ENCODE measurements around the gene FER1L5. TPM values are rescaled to one million over a fixed set of nuclear protein-coding genes. Genes with fewer than 3 reads are reported as not detected.

The FER1L5 gene
- total RNA-seq, 1 donor from 2014 or later: 1.0 TPM

DNA sequence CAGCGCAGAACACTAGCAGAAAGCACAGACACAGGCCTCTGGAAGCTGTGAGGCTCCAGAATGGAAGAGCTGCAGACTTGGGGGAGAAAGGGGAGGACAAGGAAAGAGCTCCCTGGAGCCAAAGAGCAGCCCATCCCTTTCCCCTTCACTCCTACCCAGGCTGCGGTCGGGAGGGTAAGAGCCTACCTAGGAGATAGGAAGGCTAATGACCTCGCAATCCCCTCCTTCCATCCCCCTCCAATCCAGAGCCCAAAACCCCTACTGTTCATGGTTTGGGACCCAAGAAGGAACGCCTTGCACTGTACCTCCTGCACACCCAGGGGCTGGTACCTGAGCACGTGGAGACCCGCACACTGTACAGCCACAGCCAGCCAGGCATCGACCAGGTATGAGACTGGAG, 57.5 kb downstream of the FER1L5 start:
- Mint-ChIP-seq H3K4me3 (ENCODE audit: unreplicated experiment) (no peak overlapping the region), H3K36me3 (ENCODE audit: low read depth, unreplicated experiment) (peaks cover 8% of the 10 kb centered on the region), H3K27ac (ENCODE audit: unreplicated experiment) (no peak overlapping the region), H3K9me3 (ENCODE audit: unreplicated experiment) (no peaks in the 10 kb centered on the region), H3K4me1 (ENCODE audit: unreplicated experiment) (peaks cover 2% of the 10 kb centered on the region), H3K27me3 (ENCODE audit: unreplicated experiment) (peaks cover 3% of the 10 kb centered on the region)
- TF ChIP-seq, protein P1, sequence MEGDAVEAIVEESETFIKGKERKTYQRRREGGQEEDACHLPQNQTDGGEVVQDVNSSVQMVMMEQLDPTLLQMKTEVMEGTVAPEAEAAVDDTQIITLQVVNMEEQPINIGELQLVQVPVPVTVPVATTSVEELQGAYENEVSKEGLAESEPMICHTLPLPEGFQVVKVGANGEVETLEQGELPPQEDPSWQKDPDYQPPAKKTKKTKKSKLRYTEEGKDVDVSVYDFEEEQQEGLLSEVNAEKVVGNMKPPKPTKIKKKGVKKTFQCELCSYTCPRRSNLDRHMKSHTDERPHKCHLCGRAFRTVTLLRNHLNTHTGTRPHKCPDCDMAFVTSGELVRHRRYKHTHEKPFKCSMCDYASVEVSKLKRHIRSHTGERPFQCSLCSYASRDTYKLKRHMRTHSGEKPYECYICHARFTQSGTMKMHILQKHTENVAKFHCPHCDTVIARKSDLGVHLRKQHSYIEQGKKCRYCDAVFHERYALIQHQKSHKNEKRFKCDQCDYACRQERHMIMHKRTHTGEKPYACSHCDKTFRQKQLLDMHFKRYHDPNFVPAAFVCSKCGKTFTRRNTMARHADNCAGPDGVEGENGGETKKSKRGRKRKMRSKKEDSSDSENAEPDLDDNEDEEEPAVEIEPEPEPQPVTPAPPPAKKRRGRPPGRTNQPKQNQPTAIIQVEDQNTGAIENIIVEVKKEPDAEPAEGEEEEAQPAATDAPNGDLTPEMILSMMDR (IDR thresholded peaks at IDR 0.05; ENCODE audit: unreplicated experiment): no peak
- no peak for DNase-seq (ENCODE audit: low spot score)

DNA sequence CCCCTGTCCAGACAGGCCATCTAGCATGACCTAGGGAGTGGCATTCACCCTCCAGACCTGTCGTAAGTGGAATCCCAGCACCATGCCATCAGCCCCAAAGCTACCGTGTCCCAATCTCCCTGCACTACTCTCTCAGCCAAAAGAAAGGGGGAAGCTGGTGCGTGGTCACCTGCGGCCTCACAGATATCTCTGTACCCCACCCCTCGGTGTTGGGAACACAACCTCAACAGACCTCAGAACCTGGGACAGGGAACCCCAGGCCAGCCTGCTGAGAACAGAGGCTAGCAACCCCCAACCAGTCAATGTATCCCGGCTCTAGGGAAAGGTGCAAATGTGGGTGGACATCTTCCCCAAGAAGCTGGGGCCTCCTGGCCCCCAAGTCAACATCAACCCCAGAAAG, 59.1 kb downstream of the FER1L5 start:
- DNase-seq (ENCODE audit: low spot score): no peak
- H3K27me3 Mint-ChIP-seq (ENCODE audit: unreplicated experiment): peaks cover 3% of the 10 kb centered on the region
- H3K27ac Mint-ChIP-seq (ENCODE audit: unreplicated experiment): no peak overlapping the region
- no peak overlapping the region for H3K4me3 Mint-ChIP-seq (ENCODE audit: unreplicated experiment)
- TF ChIP-seq, protein P1 (IDR thresholded peaks at IDR 0.05; ENCODE audit: unreplicated experiment): no peak
- peaks cover 11% of the 10 kb centered on the region for H3K36me3 Mint-ChIP-seq (ENCODE audit: low read depth, unreplicated experiment)
- H3K4me1 Mint-ChIP-seq (ENCODE audit: unreplicated experiment): no peaks in the 10 kb centered on the region
- H3K9me3 Mint-ChIP-seq (ENCODE audit: unreplicated experiment): no peaks in the 10 kb centered on the region

DNA sequence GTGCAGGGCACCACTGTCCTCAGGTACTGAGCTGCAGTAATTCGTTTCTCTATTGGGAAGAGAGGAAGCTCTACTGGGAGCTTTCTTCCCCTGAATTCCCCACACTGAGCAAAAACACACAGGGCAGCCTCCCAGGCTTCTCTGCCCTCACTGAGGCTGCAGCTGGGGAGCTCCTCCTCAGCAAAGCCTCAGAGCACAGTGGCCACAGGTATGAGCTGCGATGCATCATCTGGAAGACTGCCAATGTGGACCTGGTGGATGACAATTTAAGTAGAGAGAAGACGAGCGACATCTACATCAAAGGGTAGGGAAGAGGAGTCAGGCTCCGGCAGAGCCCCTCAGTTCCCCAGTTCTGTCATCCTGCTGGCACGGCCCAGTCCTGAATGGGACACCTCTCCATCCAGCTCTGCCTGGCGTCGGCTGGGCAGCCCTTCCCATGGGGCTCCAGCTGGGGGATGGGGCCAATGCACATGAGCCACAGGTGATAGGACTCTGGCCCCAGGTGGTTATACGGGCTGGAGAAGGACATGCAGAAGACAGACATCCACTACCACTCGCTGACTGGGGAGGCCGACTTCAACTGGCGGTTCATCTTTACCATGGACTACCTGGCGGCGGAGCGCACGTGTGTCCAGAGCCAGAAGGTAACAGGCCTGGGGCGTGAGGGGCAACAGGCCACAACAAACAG, 59.7 kb downstream of the FER1L5 start:
- DNase-seq (ENCODE audit: low spot score): no peak
- Mint-ChIP-seq H3K4me1 (ENCODE audit: unreplicated experiment) (no peaks in the 10 kb centered on the region), H3K4me3 (ENCODE audit: unreplicated experiment) (no peak overlapping the region), H3K27ac (ENCODE audit: unreplicated experiment) (no peak overlapping the region), H3K9me3 (ENCODE audit: unreplicated experiment) (no peaks in the 10 kb centered on the region), H3K27me3 (ENCODE audit: unreplicated experiment) (peaks cover 3% of the 10 kb centered on the region), H3K36me3 (ENCODE audit: low read depth, unreplicated experiment) (peaks cover 16% of the 10 kb centered on the region)
- TF ChIP-seq, protein P1 (IDR thresholded peaks at IDR 0.05; ENCODE audit: unreplicated experiment): no peak

DNA sequence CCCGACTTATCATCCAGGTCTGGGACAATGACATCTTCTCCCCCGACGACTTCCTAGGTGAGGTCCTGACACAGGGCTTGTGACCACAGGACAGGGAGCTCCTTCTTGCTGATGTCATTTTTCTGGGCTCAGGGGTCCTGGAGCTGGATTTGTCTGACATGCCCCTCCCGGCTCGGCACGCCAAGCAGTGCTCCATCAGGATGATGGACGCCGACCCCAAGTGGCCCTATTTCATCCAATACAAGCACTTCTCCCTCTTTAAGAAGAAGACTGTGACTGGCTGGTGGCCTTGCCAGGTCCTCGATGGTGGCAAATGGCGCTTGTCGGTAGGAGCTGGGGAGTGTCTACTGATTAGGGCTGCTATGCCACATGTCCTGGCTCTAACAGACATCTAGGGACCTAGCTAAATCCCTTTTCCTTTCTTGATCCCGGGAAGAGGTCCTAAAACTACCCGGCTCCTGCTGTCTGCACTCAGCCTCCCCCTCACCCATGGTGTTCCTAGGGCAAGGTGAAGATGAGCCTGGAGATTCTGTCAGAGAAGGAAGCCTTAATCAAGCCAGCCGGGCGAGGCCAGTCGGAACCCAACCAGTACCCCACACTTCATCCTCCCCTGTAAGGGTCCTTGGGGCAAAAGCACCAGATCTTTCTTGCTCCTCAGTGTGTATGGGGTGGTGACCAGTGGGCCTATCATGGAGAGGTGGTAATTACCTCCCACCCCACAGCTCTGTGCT, 60.6 kb downstream of the FER1L5 start:
- H3K27ac Mint-ChIP-seq (ENCODE audit: unreplicated experiment): no peak overlapping the region
- no peak overlapping the region for H3K4me3 Mint-ChIP-seq (ENCODE audit: unreplicated experiment)
- H3K9me3 Mint-ChIP-seq (ENCODE audit: unreplicated experiment): no peaks in the 10 kb centered on the region
- TF ChIP-seq, protein P1 (IDR thresholded peaks at IDR 0.05; ENCODE audit: unreplicated experiment): no peak
- peaks cover 3% of the 10 kb centered on the region for H3K27me3 Mint-ChIP-seq (ENCODE audit: unreplicated experiment)
- H3K36me3 Mint-ChIP-seq (ENCODE audit: low read depth, unreplicated experiment): peaks cover 22% of the 10 kb centered on the region
- DNase-seq (ENCODE audit: low spot score): no peak
- H3K4me1 Mint-ChIP-seq (ENCODE audit: unreplicated experiment): no peaks in the 10 kb centered on the region

DNA sequence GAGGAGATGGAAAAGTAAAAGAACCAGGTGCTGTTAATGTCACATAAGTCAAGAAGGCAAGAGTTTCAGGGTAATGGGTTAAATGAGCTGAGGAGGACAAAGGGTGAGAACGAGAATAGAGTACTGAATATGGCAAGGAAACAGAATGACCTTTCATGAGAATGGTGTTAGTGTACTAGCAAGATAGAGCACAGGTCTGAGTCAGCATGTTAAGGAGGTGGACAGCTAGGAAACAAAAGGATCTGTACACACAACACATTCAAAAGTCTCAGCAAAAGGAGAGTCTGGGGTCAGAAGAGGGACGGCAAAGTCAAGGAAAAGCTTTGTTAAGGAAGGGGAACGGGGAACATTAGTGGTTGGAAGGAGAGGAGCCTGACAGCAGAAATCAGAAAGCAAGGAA, 68.4 kb downstream of the FER1L5 start:
- TF ChIP-seq, protein P1 (IDR thresholded peaks at IDR 0.05; ENCODE audit: unreplicated experiment): no peak
- peaks cover 2% of the 10 kb centered on the region for H3K4me1 Mint-ChIP-seq (ENCODE audit: unreplicated experiment)

More for the DNA sequence above, 68.4 kb downstream of the FER1L5 start:
- Mint-ChIP-seq H3K9me3 (ENCODE audit: unreplicated experiment) (no peaks in the 10 kb centered on the region), H3K27ac (ENCODE audit: unreplicated experiment) (no peak overlapping the region), H3K36me3 (ENCODE audit: low read depth, unreplicated experiment) (peaks cover 38% of the 10 kb centered on the region), H3K27me3 (ENCODE audit: unreplicated experiment) (no peaks in the 10 kb centered on the region), H3K4me3 (ENCODE audit: unreplicated experiment) (peak overlapping the region; percentile 14)
- DNase-seq (ENCODE audit: low spot score): no peak
